H1 (cell line): Measurements from ENCODE around the gene HDAC7. TPM values are rescaled to one million over a fixed set of nuclear protein-coding genes. Genes with fewer than 3 reads are reported as not detected.

ENCODE experiments used
- SIN3A ChIP-seq, 2 experiments: IDR thresholded peaks in 1 of 2; conservative IDR thresholded peaks in 1 of 2; 2 replicates each; pipeline ENCODE4 v1.6.1; 2011 to 2012; ENCODE audit warnings: low read length in 2 of 2, improper control_type of control experiment in 1 of 2, low read depth in 1 of 2, mild to moderate bottlenecking in 1 of 2
- SRF ChIP-seq: IDR thresholded peaks from 2 replicates; pipeline ENCODE4 v1.6.1; 2011; ENCODE audit warnings: mild to moderate bottlenecking, low read depth, low read length, moderate library complexity
- polyA plus RNA-seq, 7 experiments: library from polyadenylated mRNA; depleted of rRNA in 3 of 7; stranded (reverse) in 5 of 7; unstranded in 2 of 7; fragments of >200 nt in 5 of 7; fragments of 200-250 nt in 2 of 7; gene quantifications; 1 replicate in 5 of 7; 2 replicates in 1 of 7; 4 replicates in 1 of 7; pipeline versions ENCODE4 v1.2.1 to v1.2.3, GENCODE V29; 2011 to 2013; ENCODE audit warnings: missing spikeins in 2 of 7, mixed read lengths in 2 of 7
- total RNA-seq: library from RNA; stranded (reverse); fragmentation: NEBNext Ultra II Directional; extraction: Animal tissue kit (Norgen Biotek cat#: 25700); gene quantifications from 2 replicates; pipeline ENCODE4 v1.2.1, GENCODE V29; 2021

The HDAC7 gene
- total and polyA plus RNA-seq, 2 of the 8 experiments (the other 6 are each of a cell fraction or from before 2014, with no cell fraction given): 25.5 to 84.9 TPM

DNA sequence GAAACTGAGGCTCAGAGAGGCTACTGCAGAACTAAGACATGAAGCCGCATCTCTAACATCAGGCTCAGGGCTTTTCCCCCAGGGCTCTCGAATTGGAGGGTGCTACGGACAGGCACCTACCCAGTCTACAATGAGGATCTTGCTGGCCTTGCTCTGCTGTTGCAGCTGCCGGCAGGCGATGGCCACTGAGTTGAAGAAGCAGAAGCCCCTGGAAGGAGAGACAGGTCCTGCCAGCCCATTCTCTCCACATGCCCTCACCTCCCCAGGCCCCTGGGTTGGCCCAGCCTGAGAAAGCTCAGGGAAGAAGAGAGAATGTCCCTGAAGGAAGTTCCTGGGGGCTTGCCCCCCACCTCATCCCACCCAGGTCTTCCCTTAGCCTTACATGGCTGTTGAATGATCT is 30.6 kb downstream of the HDAC7 start (continued):
- TF ChIP-seq SRF (no peak), SIN3A (conservative IDR thresholded peaks at IDR 0.05 in 1 of 2, IDR thresholded peaks at IDR 0.05 in 1 of 2; ENCODE audit: low read depth in 1 of 2, low read length in 2 of 2) (no peak)
